C4-2B (cell line): ENCODE results near the gene PKDCC.

Experiments used
- ZFX ChIP-seq: fragments of 450-650 bp; IDR thresholded peaks from 2 replicates; pipeline ENCODE4 v1.6.1; 2017
- TF ChIP-seq, protein P1 (sequence below): fragments of 450-650 bp; conservative IDR thresholded peaks from 2 replicates; pipeline ENCODE4 v1.5.1; 2017; ENCODE audit warnings: mild to moderate bottlenecking

- TF ChIP-seq, protein P1, sequence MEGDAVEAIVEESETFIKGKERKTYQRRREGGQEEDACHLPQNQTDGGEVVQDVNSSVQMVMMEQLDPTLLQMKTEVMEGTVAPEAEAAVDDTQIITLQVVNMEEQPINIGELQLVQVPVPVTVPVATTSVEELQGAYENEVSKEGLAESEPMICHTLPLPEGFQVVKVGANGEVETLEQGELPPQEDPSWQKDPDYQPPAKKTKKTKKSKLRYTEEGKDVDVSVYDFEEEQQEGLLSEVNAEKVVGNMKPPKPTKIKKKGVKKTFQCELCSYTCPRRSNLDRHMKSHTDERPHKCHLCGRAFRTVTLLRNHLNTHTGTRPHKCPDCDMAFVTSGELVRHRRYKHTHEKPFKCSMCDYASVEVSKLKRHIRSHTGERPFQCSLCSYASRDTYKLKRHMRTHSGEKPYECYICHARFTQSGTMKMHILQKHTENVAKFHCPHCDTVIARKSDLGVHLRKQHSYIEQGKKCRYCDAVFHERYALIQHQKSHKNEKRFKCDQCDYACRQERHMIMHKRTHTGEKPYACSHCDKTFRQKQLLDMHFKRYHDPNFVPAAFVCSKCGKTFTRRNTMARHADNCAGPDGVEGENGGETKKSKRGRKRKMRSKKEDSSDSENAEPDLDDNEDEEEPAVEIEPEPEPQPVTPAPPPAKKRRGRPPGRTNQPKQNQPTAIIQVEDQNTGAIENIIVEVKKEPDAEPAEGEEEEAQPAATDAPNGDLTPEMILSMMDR: no peak
- no peak for TF ChIP-seq ZFX
Observed at GRCh38 chr2:42094114-42094513, 46.3 kb downstream of the PKDCC start.
